ENCODE data around the gene PTPRZ1.

PTPRZ1 gene

DNA sequence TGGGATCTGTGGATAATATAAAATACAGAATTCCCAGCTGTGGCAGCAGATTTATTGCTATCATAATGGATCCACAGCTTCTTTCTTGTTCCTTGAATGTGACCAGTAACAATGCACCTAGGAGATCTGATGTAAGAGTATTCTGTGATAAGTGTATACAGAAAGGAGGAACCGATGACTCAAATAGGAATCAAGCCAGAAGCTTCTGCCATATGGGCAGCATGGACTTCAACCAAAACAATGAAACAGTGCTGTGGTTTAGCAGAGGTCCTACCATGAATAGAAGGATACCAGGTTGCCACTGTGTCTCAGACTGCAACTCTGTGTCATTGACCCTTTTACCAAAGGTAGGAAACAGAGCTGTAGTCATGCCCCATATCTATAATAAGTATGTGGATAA lies 81.8 kb downstream of the PTPRZ1 start:
- DNase-seq (ENCODE audit: low read depth in 2 of 2) = peak; percentile 27 to 29

DNA sequence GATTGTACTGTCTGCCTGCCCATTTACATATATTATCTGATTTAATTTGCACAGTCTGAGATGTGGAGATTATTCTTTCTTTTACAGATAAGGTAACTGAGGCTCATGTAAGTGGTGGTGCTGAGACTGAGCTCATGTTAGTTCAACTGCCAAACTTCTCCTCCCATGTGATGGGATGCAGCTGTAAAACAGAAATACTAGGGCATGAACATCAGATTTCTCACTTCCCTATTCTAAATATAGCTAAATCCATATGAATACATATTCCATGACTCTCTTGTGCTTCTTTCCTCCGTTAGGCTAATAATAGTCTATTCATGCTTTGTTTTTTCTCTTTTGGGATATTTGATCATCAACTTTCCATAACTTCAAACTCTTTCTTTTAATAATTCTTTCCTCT lies 84.7 kb downstream of the PTPRZ1 start:
- no peak for DNase-seq (ENCODE audit: low read depth in 2 of 2)

DNA sequence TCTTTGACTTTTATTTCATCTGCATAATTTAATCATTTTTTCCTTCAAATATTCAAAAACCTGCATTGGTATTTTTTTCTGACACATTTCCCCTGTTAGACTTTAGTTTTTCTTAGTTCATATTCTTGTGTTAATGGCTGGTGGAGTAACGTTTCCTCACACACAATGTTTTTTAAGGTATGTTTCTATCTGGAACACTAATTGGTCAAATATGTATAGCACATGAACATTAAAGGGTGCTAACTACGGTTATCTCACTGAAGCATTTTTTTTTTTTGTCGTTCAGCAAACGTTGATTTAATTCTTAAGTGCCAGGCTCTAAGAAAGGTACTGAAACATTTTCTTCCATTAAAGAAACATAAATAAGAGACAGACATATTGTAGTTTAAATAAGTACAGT lies 87.7 kb downstream of the PTPRZ1 start:
- no peak for DNase-seq (ENCODE audit: low read depth in 2 of 2)

DNA sequence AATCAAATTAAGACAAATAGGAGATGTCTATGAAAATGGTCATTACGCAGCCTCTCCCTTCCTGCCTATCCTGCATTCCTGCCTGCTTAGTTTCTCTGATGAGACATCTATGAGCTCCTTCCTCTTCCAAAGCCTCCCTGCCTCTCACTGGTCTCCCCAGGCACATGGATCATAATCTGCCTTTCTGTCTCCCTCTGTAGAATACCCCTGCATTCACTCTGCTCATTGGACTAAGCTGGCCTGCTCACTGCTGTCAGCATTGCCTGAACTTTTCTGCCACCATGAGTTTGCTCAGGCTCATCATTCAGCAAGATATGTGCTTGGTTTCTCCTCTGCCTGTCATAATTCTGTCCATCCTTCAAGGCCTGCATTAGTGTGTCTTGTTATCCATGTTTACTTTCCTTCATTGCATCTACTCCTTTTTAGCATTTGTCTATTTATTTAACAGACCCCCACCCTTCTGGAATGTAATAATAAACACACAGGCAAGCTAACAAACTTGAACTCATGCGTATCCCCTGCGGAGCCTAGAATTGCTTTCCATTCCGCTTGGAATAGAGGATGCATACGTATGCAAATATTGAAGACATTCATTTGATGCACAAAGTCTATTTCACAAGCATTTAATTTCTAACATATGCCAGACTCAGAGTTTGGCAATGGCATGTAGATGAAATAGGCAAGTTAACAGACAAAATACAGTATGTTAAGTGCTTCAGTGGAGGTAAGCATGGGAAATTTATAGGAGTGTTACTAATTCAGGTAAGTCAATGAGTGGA lies 88.3 kb downstream of the PTPRZ1 start:
- peak; percentile 78 for DNase-seq (ENCODE audit: low read depth in 2 of 2)

DNA sequence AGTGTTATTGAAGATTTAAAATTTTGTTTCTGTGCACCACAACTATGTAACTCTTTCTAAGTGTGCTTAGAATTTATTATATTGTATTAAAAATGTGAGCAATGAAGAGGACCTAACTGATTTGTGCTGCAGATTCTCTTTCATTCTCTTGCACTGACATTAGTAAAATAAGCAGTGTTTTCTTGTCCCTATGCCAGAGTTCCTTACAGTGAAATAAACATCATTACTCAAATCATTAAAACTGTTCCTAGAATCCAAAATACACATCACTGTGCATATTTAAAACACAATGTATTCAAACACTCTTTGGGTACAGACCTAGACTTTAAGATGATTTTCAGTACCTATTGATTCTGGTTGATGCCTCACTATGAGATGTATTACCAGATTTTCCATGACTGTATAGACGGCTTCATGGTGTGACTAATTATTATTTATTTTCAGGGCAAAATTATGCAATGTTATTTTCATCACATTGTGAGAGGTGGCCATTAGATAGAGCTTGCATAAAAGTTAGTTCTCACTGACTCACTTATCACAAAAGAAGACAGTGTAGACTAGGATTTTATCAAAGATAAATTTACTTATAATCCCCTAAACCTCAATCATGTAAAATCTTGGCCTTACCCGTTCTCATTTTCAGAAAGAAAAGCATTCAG lies 93.4 kb downstream of the PTPRZ1 start:
- no peak for DNase-seq (ENCODE audit: low read depth in 2 of 2)

DNA sequence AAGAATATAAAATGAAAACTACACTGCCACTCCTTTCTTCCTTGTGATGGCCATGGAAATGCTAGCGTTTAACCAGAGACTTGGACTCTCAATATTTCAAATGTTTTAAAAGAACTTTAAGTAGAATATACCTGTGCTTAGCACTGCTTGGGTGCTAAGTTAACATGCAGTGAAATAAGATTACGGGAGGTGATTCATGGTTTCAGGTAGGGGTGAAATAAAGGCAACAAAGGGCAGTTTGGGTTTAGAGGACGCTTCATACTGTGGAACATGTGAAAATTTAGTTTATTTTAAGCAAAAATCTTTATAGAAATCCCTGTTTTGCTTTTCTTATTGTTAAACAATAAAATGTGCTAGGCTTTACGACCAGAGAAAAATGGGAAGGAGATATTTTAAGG lies 94.0 kb downstream of the PTPRZ1 start:
- DNase-seq (ENCODE audit: low read depth in 2 of 2) = no peak

DNA sequence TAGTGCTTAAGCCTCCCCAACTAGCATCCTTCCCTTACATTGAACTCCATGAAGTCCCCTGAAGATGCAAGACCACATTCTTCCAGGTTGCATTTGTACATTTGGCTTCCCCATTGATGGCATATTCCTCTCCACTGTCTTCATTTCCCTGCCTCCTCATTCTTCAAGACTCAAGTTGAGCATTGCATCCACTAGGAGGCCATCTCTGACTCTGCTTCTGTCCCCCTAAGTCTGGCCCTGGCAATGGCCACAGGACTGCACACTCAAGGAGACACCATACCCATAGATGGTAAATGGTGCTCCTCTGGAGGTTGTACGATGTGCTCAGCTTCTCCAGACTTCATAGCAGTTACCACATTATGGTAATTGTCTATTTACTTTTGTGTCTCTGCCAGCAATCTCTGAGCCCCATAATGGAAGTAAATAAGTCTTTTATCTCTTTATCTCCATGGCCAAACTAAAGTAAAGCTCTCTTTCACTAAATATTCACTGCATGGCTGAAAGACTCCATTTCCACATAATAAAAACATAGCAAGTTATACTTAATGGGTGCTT lies 112.6 kb downstream of the PTPRZ1 start:
- DNase-seq (ENCODE audit: low read depth in 2 of 2) = no peak

DNA sequence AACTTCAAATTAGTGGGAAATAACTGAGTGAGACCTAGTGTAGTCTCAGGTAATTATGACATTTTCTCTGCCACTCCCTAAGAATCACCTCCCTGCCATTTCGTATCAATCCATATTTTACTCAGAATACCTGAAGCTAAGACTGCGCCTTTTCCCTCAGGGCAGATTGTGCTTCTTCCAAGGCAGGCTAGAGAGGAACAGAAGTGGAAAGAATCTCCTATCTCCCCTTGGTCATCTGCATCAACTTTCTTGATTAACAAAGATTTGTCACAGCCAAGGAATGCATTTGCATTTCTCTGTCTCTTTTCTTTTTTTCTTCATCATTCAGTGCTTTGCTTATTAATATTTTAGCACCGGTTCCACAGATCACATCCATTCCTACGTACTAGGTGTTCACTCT lies 119.1 kb downstream of the PTPRZ1 start:
- DNase-seq (ENCODE audit: low read depth in 2 of 2) = no peak

DNA sequence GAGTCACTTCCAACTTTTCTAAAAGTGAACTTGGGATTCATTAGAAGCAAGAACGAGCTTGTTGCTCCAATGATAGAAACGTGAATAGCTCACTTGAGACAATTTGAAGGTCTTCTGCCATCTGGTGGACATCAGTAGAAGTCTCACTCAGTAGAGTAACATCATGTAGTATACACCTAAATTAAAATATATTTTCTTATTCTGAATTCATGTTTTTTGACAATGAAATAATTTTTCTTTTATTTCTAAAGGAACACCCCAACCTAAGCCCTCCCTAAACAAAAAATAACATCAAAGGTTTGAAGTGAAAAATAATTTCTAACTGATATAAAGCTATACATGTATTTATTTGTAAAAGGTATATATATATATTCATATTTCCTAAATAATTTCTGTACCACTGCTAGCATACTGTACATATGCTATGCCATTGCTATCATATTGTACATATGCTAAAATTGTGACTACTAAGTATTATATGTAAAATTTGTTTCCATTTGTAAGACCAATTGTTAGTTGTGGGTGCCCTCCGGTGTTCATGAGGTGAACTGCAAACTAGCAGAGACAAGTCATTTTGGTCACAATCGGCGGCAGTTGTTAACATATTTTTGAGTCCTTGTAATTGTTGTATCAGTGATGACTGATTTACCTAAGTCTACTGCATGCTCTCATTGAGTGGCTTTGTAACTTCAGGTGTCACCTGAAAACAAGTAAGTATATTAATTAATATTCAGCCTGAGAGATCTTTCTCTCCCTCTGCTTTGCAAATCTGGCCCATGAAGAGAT lies 121.9 kb downstream of the PTPRZ1 start:
- peak; percentile 58 to 59 for DNase-seq (ENCODE audit: low read depth in 2 of 2)

DNA sequence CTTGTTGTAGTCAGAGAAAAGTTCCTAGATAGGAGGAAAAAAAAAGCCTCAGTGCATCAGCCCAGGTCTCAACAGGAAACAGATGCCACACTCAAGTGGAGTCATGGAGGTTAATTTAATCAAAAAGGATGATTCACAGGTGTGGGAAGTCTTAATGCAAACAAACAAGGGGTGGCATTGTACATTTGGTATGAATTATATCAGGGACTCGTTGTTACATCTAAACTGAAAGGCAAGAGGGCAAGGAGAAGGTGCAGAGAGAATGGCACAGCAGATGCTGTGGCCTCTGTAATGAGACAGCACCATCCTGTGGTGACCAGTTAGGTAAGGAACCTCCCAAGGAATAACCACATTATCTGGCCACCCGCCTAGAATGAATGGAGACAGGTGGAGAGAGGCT lies 133.7 kb downstream of the PTPRZ1 start:
- no peak for DNase-seq (ENCODE audit: low read depth in 2 of 2)

DNA sequence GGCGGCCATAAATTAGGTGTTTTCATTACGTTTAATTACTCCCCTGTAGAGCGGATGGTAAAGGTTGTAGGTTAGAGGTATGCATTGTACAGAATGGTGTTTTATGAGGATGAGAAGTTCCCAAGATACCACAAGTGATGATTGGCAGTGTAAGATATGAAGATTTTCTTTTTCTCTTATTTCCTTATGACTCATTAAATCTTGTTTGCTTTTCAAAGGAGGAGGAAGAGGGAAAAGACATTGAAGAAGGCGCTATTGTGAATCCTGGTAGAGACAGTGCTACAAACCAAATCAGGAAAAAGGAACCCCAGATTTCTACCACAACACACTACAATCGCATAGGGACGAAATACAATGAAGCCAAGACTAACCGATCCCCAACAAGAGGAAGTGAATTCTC lies 137.2 kb downstream of the PTPRZ1 start:
- DNase-seq (ENCODE audit: low read depth in 2 of 2) = no peak

DNA sequence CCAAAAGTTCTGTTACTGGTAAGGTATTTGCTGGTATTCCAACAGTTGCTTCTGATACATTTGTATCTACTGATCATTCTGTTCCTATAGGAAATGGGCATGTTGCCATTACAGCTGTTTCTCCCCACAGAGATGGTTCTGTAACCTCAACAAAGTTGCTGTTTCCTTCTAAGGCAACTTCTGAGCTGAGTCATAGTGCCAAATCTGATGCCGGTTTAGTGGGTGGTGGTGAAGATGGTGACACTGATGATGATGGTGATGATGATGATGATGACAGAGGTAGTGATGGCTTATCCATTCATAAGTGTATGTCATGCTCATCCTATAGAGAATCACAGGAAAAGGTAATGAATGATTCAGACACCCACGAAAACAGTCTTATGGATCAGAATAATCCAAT lies 140.1 kb downstream of the PTPRZ1 start:
- no peak for DNase-seq (ENCODE audit: low read depth in 2 of 2)

DNA sequence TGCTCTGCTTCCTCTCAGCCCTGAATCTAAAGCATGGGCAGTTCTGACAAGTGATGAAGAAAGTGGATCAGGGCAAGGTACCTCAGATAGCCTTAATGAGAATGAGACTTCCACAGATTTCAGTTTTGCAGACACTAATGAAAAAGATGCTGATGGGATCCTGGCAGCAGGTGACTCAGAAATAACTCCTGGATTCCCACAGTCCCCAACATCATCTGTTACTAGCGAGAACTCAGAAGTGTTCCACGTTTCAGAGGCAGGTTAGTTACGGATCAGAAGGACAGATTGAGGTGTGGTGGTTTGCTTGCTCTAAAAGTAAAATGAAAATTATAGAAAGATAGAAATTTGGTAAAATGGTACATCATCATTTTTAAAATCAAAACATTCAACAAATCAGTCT lies 140.7 kb downstream of the PTPRZ1 start:
- DNase-seq (ENCODE audit: low read depth in 2 of 2) = no peak

DNA sequence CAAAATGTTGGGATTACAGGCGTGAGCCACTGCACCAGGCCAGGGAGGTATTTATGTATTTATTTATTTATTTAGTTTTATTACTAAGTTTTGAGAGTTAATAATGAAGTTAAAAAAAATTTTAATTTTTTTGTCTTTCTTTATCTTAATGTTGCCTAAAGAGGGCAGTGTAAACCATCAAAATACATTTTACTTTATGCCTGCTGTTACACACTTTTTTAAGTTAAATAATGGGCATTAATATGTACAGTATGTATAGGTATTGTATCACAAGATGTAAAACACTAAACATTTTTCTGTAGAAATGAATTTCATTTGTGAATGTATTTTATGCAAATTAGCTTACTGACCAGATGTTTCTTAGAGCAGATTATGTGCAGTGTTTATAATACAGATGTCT lies 141.7 kb downstream of the PTPRZ1 start:
- DNase-seq (ENCODE audit: low read depth in 2 of 2) = no peak

DNA sequence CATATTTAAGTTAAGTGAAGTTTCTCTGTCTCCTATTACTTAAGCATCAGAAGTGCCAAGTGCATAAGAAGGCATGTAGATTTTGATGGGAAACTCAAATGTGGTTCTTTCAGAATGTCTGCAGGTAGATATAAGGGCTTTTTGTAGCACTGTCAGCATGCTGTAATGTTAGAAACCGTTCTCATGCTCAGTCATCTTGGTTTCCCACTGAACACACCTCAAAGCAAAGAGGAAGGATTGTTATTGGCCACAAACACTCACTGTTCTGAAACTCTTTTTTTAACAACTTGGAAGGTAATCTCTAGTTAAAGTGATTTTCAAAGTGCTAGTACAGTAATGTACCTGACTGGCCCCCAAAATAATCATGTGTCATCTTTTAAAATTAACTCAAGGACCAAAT lies 145.1 kb downstream of the PTPRZ1 start:
- no peak for DNase-seq (ENCODE audit: low read depth in 2 of 2)

DNA sequence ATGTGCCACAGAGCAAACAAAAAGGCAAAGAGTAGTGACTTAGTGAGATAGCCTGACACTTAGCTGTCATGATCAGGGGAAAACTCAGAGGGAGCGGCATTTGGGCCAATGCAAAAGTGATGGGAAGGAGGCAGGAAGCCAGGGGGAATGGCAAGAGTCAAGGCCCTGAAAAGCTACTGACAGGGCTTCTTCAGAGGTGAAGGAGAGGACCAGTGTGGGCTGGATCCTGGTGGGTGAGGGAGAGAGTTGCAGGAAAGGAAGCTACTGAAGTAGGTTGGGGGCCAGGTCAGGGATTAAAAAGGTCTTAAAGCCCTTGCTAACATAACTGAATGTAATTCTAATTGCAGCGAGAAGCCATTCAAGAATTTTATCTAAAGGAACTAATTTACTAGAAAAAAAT lies 154.1 kb downstream of the PTPRZ1 start:
- no peak for DNase-seq (ENCODE audit: low read depth in 2 of 2)

DNA sequence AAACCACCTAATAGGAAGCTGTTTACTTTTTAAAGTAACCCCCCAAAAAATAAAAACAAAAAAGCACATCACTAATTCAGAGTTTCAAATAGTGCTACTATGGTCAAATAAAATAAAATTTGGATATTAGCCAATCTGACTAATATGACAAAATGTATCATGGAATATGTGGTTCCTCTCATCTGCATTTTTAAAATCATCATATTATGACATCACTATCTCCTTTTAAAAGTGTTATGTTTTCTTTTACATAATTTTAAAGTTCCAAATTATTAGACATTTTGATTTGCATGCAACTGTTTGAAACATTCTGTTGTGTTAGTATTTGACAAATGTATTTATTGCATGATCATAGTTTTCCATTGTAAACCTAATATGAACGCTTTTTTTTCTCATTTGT lies 160.7 kb downstream of the PTPRZ1 start:
- no peak for DNase-seq (ENCODE audit: low read depth in 2 of 2)

DNA sequence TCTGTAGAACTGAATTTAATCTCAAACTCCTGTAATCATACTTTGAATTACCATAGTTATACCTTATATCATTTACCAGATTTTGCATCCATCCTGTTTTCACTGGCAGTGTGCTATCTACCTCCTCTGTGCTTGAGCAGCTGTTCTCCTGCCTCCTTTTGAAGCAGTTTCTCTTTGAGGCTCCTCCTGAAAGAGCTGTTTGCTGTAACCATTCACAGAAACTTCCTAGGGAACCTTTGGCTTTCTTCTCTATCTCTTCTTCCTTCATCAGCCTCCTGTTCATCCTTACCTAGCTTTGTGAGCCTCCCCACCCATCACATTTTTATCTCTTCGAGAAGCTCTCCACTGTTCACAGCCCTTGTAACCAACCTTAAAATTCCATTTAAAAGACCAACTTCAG lies 162.9 kb downstream of the PTPRZ1 start:
- DNase-seq (ENCODE audit: low read depth in 2 of 2) = no peak

DNA sequence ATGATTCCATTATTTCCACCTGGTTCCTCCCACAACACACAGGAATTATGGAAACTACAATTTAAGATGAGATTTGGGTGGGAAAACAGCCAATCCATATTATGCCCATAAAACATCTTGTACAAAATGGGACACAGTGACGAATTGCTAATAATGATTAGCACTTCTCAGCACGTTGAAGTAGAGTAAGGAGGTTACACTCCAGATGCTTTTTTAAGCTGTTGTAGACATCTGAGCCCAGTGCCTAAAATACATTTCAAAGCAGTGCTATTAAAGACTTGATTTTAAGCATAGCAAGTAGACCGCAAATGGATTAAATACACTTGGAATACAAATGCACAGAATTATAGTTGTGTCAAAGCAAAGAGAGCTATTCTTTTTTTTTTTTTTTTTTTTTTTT lies 165.2 kb downstream of the PTPRZ1 start:
- no peak for DNase-seq (ENCODE audit: low read depth in 2 of 2)

DNA sequence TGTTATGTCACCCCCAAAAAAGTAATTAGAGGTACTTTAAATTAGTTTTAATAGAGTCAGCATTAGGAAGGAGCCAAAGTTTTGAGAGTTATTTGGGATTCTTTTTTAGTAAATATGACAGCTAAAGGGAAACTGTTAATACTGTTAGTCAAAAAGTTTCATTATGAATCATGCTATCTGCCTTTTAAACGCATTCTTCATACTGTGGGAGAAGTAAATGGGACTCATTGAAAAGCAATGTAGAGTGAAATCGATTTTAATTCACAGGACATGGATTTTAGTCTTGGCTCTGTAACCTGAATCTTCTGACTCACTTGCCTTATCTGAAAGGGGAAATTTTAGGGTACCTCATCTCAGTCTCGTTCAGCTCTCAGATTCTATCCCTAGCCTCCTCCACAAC lies 165.9 kb downstream of the PTPRZ1 start:
- no peak for DNase-seq (ENCODE audit: low read depth in 2 of 2)

DNA sequence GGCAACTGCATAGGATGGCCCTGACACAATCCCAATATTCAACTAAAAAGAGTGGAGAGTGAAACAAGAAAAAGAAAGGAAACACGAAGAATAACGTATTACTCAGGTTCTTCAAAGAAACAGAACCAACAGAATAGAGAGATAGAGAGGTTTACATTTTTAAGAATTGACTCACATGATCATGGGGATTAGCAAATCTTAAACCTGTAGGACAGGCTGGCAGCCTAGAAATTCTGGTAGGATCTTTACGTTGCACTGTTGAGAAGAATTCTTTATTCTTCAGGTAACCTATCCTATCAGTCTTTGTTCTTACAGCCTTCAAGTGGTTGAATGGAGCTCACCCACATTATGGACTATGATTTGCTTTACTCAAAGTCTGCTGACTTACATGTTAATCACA lies 167.2 kb downstream of the PTPRZ1 start:
- no peak for DNase-seq (ENCODE audit: low read depth in 2 of 2)

DNA sequence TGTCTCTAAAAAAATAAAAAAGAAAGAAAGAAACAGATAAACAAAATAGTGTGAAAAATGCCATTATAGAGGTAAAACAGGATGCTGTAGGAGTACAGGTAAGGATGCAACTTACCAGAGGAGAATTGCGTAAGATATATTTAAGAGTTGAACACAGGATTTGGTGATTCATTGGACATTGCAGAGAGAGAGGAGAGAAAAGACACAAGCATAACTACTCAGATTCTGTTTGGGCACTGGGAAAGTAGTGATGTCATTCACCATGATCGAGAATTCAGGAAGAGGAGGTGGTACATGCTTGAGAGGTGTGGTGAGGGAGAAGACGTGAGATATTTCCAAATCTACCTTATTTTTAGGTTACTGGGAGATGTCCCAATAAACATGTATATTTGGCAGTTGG lies 173.4 kb downstream of the PTPRZ1 start:
- DNase-seq (ENCODE audit: low read depth in 2 of 2) = no peak

DNA sequence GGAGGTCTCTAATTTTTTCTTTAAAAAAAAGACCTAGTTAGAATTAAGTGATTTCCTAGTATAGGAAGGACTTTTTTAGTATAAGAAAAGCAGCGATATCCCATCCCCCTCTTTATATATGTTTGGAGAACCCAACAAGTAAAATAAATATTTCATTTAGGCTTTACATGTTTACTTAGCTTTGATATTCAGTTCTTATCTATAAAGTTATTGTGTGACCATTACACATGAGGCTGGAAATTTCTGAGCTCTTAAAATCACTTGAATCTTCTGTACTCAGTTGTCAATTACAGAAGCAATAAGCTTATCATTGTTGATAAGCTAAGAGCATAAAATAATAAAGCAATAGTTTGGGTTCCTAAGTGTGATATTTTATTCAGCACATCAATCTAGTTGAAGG lies 181.4 kb downstream of the PTPRZ1 start:
- DNase-seq (ENCODE audit: low read depth in 2 of 2) = no peak
